ENCODE measurements around the gene NFAT5. TPM values are rescaled to one million over a fixed set of nuclear protein-coding genes. Genes with fewer than 3 reads are reported as not detected.

The NFAT5 gene
- total RNA-seq, 1 experiment from 2014 or later: 21.0 TPM

GRCh38 chr16:69748694-69749345, 183.1 kb downstream of the NFAT5 start:
- no peaks in the 10 kb centered on the region; the same call in 1 of the 2 replicates for H3K4me1 ChIP-seq (ENCODE audit: insufficient read depth, low read length)
- H2BK20ac ChIP-seq (ENCODE audit: low read depth, low read length, poor library complexity, severe bottlenecking): no peak overlapping the region
- no peak overlapping the region for H4K8ac ChIP-seq (replicated peaks; ENCODE audit: insufficient read length, low read depth, low read length)
- no peak overlapping the region for H3K23ac ChIP-seq (ENCODE audit: insufficient read length, low read depth, low read length)
- no peak for DNase-seq
- Mint-ChIP-seq H3K9me3 (no peaks in the 10 kb centered on the region), H3K27ac (no peak overlapping the region), H3K27me3 (ENCODE audit: low read depth) (peaks cover 1% of the 10 kb centered on the region; the same call in 1 of the 2 replicates), H3K4me3 (no peak overlapping the region), H3K4me1 (peaks cover 4 to 5% of the 10 kb centered on the region in 2 experiments), H3K36me3 (ENCODE audit: insufficient read depth in 1 of 3, low read depth in 3 of 3) (peaks cover 61 to 92% (median 87%) of the 10 kb centered on the region in 3 experiments)
- no peak overlapping the region for H2BK5ac ChIP-seq (ENCODE audit: insufficient read length, low read length)
- no peak overlapping the region for H3K9ac ChIP-seq (ENCODE audit: extremely low read depth, insufficient read length, low read length)
- H3K9me3 ChIP-seq (ENCODE audit: control insufficient read depth, low read depth, low read length): no peaks in the 10 kb centered on the region
- H4K5ac ChIP-seq (ENCODE audit: insufficient read length, low read depth, low read length): no peak overlapping the region
- H3K4me2 ChIP-seq (ENCODE audit: insufficient read depth, insufficient read length, low read length): no peak overlapping the region
- H2BK120ac ChIP-seq (ENCODE audit: low read depth, low read length, poor library complexity, severe bottlenecking): no peak overlapping the region
- H3K23me2 ChIP-seq (ENCODE audit: insufficient read length, low read depth, low read length, poor library complexity, severe bottlenecking): no peaks in the 10 kb centered on the region
- WGBS (ENCODE audit: extremely low coverage, insufficient read length, low lambda C conversion rate): no CpG with 5 or more reads among the region's 20 CpGs
- no peak overlapping the region for H3T11ph ChIP-seq (ENCODE audit: low read length)
- H4K91ac ChIP-seq (ENCODE audit: insufficient read length, low read depth, low read length): no peak overlapping the region
- H3K4ac ChIP-seq (ENCODE audit: low read depth, low read length): no peak overlapping the region
- H2BK15ac ChIP-seq (ENCODE audit: low read depth, low read length): no peak overlapping the region
- H3K14ac ChIP-seq (ENCODE audit: insufficient read depth, low read length): no peak overlapping the region
- peaks cover 9% of the 10 kb centered on the region; the same call in 1 of the 2 replicates for H3K79me2 ChIP-seq (ENCODE audit: insufficient read depth, low read length)
- no peak for TF ChIP-seq CTCF (conservative IDR thresholded peaks at IDR 0.05)
- no peak overlapping the region for H2AK5ac ChIP-seq (ENCODE audit: insufficient read length, low read length)
- no peak overlapping the region for H3K56ac ChIP-seq (ENCODE audit: insufficient read length, low read depth, low read length)
- H3K79me1 ChIP-seq (ENCODE audit: insufficient read depth, low read depth, low read length, poor library complexity, severe bottlenecking): no peaks in the 10 kb centered on the region
- H3K27me3 ChIP-seq (ENCODE audit: insufficient read depth, low read length): no peaks in the 10 kb centered on the region
- no peak overlapping the region for H2AFZ ChIP-seq (ENCODE audit: low read length)
- no peak overlapping the region for H3K27ac ChIP-seq (ENCODE audit: insufficient read length, low read depth, low read length)
- no peak overlapping the region for H2BK12ac ChIP-seq (ENCODE audit: insufficient read length, low read depth, low read length)
- H3K18ac ChIP-seq (ENCODE audit: insufficient read length, low read depth, low read length): no peak overlapping the region
- H4K20me1 ChIP-seq (ENCODE audit: control insufficient read depth, insufficient read depth, insufficient read length): no peaks in the 10 kb centered on the region

All from H9 (cell line).